NCI-H1694 (cell line): ENCODE results near the gene HEXB.
"Not testable (repeated sequence)": the region's sequence is repeated elsewhere in the genome, so short reads cannot be mapped to it uniquely, and the experiment has no call there.

Source experiments
- DNase-seq: peaks from one replicate; lab custom pipeline; 2025; lab: John Stamatoyannopoulos, UW

Gene HEXB

GRCh38 chr5:74738406-74738805 is 53.4 kb downstream of the HEXB start:
- DNase-seq: no peak

- not testable (repeated sequence) for DNase-seq
Measured at GRCh38 chr5:74748742-74749141, 63.7 kb downstream of the HEXB start.

GRCh38 chr5:74761241-74761640 is 76.2 kb downstream of the HEXB start:
- no peak for DNase-seq

- DNase-seq: no peak
Measured at GRCh38 chr5:74762599-74762998, 77.6 kb downstream of the HEXB start.

GRCh38 chr5:74763504-74763903 is 78.5 kb downstream of the HEXB start:
- DNase-seq: no peak

- DNase-seq: no peak
Measured at GRCh38 chr5:74765201-74765600, 80.2 kb downstream of the HEXB start.

GRCh38 chr5:74765929-74766328 is 80.9 kb downstream of the HEXB start:
- DNase-seq: no peak

- DNase-seq: no peak
Measured at GRCh38 chr5:74766418-74766848, 81.4 kb downstream of the HEXB start.

- DNase-seq: peak; percentile 86
Measured at GRCh38 chr5:74766849-74767578, 82.0 kb downstream of the HEXB start, which contains the start of the genes GFM2 and NSA2. TSS of gene GFM2 (minus strand) at chr5:74767117. CDS start at chr5:74763742, 3,375 bp downstream. TSS of gene NSA2 (plus strand) at chr5:74767249. CDS start at chr5:74767361, 112 bp downstream.

GRCh38 chr5:74767579-74767913 is 82.5 kb downstream of the HEXB start:
- DNase-seq: no peak
